HG02759 (cell line): ENCODE measurements around the gene KNSTRN.

Experiments
- ATAC-seq: cut with Tn5 transposase; IDR thresholded peaks from one replicate; pipeline ENCODE4 v1.9.1; 2021; ENCODE audit warnings: mild to moderate bottlenecking, moderate library complexity; ENCODE audit not compliant: unreplicated experiment

The KNSTRN gene

DNA sequence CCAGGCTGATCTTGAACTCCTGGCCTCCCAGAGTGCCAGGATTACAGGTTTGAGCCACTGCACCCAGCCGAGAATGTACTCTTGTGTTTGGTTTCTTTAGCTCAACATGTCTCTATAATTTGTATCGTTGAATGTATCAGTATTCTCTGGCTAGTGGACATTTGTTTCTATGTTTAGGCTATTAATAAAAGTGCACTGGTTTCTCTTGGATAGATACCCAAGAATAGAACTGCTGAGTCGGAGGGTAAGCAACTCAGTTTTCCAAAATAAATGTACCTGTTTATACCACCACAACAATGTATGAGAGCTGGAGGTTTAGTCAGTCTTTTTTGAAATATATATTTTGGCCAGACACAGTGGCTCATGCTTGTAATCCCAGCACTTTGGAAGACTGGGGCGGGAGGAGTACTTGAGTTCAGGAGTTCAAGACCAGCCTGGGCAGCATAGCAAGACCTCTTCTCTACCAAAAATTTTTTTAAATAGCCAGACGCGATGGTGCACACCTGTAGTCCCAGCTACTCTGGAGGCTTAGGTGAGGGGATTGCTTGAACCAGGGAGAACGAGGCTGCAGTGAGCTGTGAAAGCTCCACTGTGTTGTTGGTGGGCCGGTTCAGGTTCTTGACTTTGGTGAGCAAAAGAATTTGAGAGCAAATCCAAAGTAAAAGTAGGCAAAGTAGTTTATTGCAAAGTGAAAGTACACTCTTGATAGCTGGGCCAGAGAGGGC lies 15.3 kb downstream of the KNSTRN start:
- ATAC-seq, result no peak

DNA sequence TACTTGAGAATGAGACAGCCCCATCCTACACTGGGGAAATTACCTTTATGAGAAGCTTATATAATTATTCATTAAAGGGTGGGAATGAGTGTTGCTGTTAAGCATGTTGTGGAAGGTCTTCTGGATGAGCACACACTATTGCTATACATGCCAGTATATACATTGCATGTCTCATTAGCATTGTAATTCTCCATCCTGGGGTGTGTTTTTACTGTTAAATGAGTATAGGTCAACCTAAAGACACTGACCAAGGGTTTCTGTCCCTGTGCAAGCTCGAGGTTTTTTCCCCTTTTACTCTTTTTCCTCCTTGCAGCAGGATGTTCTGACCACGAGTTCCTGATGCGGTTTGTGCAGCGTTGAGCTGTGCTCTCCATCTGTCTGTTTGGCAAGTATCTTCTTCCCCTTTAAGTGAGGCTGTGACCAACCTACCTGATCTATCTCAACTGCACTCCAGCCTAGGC lies 15.9 kb downstream of the KNSTRN start:
- peak; percentile 73 for ATAC-seq

DNA sequence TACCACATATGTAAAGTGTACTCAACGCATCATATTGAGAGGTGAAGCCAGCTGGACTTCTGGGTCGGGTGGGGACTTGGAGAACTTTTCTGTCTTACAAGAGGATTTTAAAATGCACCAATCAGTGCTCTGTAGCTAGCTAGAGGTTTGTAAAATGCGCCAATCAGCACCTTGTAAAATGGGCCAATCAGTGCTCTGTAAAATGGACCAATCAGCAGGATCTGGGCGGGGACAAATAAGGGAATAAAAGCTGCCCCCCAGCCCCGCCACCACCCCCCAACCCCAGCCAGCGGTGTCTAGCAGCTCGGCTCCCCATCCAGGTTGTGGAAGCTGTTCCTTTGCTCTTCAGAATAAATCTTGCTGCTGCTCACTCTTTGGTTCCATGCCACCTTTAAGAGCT lies 16.8 kb downstream of the KNSTRN start:
- ATAC-seq, result no peak

DNA sequence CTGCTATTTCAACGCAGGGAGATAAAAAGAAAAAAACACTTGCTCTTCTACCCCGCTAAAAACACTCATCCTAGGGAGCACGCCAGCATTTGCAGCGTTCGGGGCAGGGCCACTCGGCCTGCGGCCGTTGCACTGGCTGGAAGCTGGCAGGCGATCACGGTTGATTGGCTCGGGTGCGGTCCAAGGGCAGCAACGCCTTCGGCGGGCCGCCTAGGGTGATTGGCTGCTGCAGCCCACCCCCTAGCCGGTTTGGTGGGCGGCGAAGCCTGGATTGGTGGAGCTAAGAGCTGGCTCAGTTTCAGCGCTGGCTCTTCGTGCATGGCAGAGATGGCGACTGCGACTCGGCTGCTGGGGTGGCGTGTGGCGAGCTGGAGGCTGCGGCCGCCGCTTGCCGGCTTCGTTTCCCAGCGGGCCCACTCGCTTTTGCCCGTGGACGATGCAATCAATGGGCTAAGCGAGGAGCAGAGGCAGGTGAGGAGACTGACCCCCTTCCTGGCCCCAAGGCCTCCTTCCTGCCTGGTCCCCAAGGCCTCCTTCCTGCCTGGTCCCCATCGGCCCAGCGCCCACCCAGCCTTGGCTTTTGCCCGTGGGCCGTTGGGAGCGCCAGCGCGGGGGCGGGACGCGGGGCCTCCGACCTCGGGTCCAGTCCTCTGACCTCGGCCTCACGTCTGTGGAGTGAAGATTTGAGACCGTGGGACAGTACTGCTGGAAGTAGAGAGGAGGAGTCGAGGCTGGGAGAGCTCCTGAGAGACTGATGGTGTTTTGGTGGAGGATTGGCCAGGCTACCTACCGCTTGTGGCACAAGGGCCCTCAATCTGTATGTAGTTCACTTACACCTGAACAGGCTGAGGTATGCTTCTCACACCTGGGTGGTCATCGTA lies 23.2 kb downstream of the KNSTRN start, which contains the start of gene IVD:
IVD (plus strand) TSS at position 295 of the 881 bp plus-strand sequence; CDS start at position 328, 33 bp downstream.
- peak; percentile 90 for ATAC-seq

DNA sequence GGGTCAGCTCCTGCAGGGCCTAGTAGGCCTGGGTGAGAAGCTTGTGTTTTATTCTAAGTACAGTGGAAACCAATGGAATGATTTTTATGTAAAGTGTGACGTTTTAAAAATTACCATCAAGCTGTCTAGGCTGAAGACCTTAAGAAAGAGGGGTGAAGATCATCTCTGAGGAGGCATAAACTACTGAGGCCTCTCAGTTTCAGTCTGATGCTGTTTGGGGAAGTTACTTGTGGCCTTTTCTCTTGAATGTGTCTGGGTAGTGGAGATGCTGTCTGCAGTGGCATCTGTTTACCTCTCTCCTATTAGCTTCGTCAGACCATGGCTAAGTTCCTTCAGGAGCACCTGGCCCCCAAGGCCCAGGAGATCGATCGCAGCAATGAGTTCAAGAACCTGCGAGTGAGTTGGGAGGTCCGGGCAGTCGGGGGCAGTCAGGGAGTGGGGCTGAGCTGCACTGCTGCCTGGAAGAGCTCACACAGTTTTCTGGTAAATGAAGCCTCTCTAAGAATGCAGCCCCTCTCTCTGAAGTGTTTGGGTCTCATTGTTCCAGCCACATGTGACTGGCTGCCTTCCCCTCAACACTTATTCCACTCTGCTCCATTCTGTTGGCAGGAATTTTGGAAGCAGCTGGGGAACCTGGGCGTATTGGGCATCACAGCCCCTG lies 24.9 kb downstream of the KNSTRN start:
- ATAC-seq, result peak; percentile 59

DNA sequence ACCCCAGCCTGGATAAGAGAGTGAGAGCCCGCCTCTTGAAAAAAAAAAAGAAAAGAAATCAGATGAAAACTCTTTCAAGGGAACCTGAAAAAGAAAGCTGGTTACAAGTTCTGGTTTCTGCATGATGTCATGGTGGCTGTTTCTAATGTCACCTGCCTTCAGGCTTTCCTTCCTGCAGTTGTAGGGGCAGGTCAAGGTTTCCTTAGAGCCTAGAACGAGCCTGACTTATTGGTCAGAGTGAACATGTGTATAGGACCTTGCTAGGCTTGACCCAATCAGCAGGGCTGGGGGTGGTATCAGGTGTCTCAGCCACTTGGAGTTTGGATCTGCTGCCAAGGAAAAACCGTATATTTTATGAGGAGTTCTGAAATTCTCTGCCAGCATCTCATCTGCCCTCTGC lies 26.8 kb downstream of the KNSTRN start:
- ATAC-seq, result no peak

DNA sequence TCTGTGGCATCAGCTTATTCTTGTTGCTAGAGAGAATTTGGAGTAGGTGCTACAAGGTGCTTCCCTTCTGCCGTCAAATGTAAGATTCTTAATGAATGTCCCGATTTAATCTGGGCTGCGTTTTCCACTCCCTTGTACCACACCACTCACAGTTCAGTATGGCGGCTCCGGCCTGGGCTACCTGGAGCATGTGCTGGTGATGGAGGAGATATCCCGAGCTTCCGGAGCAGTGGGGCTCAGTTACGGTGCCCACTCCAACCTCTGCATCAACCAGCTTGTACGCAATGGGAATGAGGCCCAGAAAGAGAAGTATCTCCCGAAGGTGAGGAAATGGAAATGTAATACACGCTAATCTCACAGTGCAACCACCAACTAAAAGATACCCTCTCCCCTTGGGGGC lies 28.0 kb downstream of the KNSTRN start:
- ATAC-seq, result no peak

DNA sequence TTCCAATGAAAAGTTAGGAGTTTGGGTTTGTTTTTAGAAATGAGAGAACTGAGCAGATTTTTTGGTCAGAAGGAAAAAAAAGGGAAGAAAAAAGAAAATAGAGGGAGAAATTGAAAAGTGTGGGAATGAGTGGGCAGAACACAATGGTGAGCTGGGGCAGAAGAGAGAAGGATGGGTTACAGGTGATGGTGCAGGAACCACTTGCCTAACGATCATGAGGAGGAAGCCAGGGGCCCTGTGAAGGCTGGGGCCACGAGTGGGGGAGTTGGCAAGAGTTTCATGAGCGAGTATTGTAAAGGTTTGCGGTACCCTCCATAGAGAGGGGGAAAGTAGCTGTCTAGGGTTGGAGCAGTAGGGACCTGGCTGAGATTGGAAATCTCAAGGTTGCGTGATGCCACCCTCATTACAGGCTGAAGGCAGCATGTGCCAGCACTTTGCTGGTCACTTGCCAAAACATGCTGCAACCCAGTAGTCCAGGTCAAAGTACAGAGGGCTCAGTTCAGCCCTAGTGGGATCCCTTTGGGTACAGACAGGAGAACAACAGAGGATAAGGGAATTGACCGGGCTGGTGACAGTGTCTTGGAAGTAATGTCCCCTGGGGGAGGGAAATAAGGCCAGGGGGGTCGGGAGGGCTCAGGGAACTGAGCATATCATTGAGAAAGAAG lies 29.7 kb downstream of the KNSTRN start:
- ATAC-seq, result no peak

DNA sequence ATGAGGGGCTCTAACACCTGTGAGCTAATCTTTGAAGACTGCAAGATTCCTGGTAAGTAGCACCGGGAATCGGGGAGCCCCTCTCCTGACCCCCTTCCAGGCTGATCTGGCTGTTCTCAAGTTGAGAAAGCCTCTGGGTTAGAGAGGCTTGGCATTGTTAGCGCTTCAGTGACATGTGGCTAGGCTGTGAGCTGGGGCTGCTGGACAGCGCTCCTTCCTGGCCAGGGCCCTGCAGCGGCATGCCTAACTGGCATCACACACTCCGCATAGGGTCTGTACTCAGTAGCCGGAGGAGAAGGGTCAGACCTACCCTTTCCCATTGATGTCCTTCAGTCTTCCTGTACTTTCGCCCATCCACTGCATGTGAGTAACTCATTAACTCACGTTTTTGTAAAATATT lies 30.5 kb downstream of the KNSTRN start:
- ATAC-seq, result no peak

DNA sequence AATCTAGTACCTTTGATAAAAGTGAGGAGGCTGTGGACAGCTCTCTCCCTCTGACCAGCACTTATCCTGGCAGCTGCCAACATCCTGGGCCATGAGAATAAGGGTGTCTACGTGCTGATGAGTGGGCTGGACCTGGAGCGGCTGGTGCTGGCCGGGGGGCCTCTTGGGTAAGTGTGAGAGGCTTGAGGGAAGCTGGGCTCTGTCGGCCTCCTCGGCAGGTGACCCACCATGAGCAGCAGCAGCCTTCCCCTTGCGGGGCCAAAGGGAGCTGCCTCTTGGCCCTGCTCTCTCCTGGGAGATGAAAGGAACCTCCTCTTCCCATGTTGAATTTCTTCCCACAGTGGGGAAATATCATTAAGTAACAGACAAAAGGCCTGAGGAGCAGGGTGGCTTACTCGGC lies 32.3 kb downstream of the KNSTRN start:
- ATAC-seq, result no peak

DNA sequence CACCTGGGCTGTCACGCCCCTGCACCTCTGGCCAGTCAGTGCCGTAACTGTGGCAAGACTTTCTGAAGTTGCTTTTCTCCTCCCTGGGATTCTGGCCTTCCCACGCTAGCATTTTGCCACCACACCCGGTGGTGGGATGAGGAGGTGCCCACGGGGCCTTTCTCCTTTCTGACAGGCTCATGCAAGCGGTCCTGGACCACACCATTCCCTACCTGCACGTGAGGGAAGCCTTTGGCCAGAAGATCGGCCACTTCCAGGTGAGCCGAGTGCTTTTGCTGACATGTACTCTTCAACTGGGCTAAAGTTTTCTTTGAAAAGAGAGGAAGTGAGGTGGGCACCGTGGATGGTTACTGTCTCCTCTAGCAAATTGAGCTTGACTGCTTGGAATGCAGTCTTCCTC lies 32.7 kb downstream of the KNSTRN start:
- ATAC-seq, result no peak

DNA sequence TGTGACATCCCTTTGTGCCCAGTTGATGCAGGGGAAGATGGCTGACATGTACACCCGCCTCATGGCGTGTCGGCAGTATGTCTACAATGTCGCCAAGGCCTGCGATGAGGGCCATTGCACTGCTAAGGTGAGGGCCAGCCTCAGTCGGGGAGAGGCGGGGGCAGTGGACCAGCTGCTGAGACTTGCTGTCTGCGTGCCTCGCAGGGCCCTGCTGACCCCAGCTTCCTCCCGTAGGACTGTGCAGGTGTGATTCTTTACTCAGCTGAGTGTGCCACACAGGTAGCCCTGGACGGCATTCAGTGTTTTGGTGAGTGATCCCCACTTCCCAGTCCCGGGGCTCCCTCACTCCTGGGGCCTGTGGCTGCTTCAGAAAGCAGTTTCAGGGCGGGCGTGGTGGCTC lies 33.5 kb downstream of the KNSTRN start:
- ATAC-seq, result no peak

DNA sequence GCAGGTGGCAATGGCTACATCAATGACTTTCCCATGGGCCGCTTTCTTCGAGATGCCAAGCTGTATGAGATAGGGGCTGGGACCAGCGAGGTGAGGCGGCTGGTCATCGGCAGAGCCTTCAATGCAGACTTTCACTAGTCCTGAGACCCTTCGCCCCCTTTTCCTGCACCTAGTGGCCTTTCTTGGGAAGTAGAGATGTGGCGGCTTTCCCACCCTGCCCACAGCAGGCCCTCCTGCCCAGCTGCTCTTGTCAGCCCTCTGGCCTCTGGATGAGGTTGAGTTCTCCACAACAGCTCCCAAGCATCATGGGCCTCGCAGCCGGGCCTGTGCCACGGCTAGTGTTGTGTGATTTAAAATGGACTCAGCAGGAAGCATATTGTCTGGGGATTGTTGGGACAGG lies 35.6 kb downstream of the KNSTRN start:
- ATAC-seq, result no peak

DNA sequence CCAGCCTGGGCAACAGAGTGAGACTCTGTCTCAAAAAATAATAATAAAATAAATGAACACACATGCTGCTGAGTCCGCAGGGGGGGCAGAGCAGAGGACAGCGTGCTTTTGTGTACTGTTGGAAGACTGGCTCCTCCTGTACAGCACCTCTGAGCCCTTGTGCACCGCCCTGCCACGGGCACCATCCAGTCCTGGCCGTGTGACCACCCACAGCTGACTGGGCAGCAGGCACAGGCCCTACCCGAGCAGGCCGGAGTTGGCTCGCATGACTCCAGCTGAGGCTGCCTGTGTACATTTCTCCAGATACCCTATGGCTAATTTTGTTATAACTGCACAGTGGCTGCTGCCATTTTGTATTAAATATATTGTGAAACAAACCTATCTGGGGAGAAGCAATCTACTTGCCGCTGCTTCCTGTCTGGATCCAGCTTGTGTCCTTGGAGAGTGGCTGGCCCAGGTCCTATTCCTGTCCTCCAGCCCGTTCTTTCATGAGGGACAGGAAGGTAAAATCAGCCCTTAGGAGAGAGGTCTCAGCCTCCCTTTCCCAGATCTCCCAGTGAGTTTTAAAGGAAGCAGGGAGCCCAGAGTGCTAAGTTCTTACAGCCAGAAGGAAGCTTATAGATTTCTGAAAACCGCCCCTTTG lies 37.7 kb downstream of the KNSTRN start:
- no peak for ATAC-seq

DNA sequence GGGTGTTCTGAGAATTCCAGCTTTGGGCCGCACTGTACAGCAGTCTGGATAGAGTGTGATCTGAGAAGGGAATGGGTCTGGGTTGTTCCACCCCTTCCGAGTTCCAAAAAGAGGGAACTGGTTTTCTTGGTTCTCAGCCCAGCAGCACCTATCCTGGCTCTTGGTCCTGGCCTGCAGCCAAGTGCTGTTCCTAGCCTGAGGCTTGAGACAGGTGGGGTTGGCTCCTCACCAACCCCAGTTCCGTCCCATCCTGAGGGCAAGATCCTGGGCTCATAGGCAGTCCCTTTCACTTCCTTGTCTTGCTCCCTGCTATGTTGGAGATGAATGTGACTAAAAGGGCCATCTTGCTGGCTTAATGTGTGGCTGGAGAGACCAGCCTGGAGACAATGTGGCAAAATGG lies 38.3 kb downstream of the KNSTRN start:
- ATAC-seq, result no peak

DNA sequence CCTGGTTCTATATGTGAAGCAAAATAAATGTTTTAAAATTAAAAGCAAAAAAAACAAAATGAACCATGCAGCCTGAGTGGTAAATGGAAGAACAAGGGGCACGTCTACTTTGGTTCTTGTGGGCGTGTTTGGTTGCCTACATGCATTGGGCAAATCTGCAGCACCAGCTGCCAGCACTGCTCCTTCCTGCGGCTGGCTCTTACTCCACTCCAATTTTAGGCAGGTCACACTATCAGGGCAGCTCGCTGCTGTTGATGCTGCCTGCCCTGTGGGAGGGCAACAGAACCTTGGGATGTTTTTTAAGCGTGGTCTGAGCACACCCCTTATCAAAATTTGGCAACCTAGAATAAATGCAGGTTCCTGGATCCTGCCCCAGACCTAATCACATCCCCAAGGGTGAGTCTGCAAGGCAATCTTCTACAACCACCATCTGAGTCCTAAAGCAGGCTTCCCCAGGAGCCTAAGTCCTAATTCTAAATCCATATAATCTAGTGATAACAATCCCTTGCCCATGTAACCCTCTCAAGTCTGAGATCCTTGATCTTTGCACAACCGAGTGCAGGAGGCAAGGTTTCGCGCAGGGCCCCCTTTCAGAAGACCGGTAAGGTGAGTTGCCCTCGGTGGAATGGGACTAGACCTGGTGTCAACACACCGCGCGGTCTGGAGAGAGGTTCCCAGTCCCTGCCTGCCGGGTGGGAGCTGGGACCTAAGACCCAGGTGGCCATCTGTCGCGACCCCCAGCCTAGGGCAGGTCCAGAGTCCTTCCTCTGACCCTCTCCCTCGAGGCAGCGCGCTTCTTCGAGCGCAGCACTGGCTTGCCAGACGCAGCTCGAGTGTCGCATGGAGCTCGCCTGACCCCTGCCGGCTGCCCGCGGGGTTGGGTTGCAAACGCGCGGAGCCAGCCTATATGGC lies 39.0 kb downstream of the KNSTRN start:
- peak; percentile 93 for ATAC-seq

DNA sequence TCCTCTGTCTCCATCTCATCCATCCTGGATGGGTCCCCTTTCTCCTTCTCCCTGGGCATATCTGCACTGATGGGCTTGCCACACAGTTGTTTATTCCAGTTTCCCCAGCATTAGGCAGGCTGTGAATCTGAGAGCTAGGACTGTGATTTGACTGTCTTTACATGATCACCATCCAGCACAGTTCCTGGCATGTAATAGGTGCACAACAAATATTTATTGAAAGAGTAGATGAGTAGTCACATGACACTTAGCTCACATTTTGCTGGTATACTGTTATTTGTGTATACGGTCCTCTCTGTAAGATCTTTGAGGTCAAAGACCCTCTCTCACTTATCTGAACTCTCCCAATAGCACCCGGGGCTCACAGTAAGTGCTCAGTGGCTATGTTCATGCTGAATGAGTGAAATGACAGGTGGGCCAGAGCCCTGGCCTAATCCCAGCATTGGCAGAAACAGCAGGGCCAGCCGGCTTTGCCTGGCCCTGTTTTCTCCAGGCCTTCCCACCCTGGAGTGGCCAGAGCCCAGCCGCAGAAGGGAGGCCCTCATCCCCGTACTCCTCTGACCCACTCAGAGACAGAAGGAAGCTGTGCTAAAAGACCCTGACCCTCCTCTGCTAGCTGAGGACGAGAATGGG lies 42.1 kb downstream of the KNSTRN start:
- ATAC-seq, result no peak

DNA sequence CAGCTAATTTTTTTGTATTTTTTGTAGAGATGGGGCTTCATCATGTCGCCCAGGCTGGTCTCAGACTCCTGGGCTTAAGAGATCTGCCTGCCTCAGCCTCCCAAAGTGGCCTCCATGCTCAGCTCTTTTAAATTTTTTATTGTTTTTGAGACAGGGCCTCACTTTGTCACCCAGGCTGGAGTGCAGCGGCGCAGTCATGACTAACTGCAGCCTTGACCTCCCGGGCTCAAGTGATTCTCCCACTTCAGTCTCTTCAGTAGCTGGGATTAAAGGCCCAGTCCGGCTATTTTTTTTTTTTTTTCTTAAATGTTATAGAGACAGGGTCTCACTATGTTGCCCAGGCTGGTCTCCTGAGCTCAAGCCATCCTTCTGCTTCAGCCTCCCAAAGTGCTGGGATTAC lies 43.2 kb downstream of the KNSTRN start:
- no peak for ATAC-seq

DNA sequence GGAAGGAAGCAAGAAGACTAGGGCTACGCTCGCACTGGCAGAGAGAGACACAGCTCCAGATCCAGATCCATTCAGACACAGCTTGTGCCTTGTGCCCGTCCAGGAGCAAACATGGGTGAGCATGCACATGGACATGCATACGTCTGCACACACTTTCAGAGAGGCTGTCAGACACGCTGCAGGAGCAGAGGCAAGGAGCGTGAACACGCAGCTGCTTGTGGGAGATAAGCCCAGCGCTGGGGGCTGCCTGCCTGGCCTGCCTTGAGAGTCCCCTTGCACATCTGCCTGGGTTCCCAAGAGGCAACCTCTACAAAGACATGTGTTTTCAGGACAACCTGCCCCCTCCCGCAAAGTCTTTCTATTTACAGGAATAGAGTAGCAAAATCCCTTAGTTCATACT lies 44.7 kb downstream of the KNSTRN start:
- ATAC-seq, result no peak
